Anterior cingulate cortex (tissue), 58 donors: ENCODE results near the gene ZNF425.
A peak's percentile ranks its signal among the peaks of the same experiment; 100 is the strongest.
"Not testable (repeated sequence)": the region's sequence is repeated elsewhere in the genome, so short reads cannot be mapped to it uniquely, and the experiment has no call there.

ENCODE experiments used
- DNase-seq, 58 donors: peaks; one replicate each; lab custom pipeline; 2025; lab: John Stamatoyannopoulos, UW

ZNF425 gene

DNA sequence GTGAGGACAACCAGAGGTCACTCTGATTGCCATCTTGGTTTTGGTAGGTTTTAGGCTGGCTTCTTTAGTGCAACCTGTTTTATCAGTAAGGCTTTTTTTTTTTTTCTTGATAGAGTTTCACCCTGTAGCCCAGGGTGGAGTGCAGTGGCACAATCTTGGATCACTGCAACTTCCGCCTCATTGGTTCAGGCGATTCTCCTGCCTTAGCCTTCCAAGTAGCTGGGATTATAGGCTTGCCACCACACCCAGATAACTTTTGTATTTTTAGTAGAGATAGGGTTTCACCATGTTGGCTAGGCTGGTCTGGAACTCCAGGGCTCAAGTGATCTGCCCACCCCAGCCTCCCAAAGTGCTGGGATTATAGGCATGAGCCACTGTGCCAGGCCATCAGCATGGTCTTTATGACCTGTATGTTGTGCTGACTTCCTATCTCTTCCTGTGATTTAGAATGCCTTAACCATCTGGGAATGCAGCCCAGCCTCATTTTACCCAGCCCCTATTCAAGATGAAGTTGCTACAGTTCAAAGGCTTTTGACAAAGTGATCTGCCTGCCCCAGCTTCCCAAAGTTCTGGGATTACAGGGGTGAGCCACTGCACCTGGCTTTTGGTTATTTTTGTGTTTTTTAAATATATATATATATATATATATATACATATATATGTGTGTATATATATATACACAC is 7.0 kb upstream of the ZNF425 start:
- DNase-seq: no peak

DNA sequence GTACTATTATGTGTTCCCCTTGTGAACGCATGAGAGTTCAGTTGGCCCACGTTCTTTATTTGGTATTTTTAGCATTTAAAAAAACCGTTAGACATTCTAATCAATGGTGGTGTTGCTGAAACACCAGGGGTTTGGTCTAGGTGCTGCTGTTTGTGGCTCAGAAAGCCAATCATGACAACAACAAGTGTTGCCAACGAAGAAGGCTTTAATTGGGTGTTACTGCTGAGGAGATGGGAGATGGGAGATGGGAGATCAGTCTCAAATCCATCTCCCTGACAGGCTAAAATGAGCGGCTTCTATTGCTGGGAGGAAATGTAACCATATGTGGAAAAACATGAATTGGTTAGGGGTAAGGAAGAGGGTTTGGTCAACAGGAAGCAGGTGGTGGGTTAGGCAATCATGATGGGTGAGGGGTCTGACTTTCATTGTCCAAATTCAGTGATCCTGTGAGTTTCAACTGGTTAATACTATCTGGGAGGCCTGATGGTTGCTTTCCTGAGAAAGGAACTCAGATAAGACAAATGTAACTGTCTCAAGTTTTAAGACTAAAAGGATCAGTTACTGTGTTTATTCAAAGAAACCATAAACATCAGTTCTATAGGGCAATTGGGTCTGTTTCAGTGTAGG is 4.6 kb upstream of the ZNF425 start:
- no peak for DNase-seq

DNA sequence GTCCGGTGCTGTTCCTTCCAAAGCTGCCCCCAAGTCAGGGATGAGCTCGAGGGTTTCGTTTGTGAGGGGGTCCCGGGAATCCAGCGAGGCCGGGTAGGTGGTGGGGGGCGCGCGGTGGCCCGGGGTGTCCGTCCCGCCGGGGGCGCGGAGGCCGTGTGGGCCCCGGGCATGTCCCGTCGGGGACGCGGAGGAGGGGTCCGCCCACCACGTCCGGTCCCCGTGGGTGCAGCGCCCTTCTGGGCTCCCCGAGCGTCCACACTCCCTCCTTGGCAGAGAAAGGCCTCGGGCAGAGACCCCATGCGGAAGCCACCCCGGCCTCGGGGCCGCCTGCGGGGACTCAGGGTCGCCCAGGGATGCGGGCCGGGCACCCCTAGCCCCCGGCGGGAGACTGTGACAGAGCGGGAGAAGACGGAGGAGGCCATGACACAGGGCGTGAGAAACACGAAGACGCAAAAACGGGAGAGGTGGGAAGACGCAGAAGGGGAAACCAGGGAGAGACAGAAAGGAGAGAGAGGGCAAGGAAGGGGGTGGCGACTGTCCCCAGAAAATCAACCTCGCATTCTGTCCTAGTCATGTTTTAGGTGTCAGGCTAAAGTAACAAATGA is 640 bp upstream of the ZNF425 start:
- peak in 50 of 58 donors; percentile 18 to 81 (median 62) for DNase-seq

DNA sequence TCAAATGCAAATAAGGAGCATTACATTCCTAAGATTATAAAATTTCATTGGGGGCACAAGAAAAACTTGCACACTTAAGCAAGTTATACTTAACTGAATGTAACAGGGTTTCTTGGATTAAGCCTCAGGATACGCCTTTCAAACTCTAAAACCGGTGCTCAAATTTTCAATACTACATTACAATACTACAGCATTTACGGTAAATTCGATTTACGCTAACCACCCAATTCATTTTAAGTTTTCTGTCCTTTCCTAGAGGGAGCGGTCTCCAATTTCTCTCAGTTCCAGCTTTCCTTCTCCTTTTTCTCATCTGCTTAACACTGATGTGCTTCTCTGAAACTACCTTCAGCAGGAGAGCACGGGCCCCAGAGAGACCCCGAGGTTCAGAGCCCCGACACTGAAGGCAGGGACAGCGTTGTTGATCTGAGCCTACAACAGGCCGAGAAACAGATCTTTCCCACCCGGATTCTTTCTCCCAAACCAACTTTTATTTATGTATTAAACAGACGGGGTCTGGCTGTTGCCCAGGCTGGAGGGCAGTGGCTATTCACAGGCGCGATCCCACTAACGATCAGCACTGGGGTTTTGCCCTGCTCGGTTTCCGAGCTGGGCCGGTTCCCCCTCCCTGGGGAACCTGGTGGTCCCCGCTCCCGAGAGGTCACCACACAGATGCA is 798 bp downstream of the ZNF425 start:
- DNase-seq: peak in 5 of 58 donors; percentile 3 to 37 (median 29)

DNA sequence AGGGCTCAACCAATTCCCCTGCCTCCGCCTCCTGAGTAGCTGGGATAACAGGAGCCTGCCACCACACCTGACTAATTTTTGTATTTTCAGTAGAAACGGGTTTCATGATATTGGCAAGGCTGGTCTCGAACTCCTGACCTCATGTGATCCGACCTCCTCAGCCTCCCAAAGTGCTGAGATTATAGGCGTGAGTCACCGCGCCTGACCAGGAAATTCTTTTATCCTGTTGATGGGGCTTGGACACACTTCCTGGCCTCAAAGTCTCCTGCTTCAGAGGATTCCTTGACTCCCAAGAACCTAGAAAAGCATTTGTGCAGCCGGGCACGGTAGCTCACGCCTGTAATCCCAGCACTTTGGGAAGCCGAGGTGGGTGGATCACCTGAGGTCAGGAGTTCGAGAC is 16.2 kb downstream of the ZNF425 start:
- no peak for DNase-seq

DNA sequence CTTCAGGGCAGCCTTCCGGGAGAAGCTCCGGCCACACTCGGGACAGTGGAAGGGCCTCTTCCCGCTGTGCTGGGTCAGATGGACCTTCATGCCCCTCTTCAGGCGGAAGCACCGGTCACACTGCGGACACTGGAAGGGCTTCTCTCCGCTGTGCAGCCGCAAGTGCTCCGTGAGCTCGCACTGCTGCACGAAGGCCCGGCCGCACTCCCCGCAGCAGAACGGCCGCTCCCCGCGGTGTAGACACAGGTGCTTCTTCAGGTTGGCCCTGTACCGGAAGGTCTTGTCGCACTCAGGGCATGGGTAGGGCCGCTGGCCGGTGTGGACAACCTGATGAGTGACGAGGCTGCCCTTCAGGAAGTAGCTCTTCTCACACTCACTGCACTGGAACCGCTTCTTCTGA is 21.4 kb downstream of the ZNF425 start:
- no peak for DNase-seq

DNA sequence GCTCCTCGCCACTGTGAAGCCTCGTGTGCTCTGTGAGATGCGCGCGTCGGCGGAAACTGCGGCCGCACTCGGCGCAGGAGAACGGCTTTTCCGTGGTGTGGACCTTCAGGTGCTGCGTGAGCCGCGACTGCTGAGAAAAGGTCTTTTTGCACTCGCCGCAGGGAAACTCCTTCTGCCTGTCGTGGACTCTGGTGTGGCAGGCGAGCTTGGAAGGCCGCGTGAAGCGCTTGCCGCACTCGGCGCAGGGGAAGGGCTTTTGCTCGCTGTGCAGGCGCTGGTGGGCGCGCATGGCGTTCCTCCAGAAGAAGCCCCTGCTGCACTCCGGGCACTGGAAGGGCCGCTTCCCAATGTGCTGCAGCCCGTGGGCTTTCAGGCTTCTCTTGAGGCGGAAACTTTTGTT is 21.9 kb downstream of the ZNF425 start:
- DNase-seq: no peak

DNA sequence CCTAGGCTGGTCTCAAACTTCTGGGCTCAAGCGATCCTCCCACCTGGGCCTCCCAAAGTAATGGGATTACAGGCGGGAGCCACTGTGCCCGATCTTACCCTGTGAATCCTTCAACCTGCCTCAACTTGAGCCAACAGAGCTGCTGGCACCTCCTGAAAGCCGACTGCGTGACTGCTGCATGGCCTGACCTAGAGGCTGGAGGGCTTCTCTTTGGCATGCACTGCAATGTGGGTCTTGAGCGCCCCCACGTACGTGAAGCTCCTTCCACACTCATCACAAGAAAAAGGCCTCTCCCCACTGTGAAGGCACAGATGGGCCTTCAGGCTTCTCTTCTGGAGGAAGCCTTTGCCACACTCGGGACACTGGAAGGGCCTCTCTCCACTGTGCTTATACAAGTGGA is 22.7 kb downstream of the ZNF425 start:
- DNase-seq: no peak

DNA sequence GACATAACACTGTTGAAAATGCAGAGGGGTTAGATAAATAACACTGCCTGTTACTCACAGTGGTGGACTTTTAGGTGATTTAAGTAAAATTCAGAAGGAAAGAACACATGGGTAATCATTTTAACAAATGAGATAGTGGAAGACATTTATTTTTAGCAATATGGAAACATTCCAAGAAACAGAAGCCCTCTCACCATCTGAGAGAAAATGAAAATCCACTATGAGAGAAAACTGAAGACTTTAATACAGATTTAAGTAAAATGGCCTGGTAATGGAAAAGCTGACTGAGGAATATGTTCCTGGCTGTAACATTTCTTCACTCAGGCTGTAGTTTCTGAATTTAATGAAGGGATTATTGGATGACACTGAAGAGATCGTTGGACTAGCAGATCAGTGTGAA is 23.5 kb downstream of the ZNF425 start:
- DNase-seq: no peak

DNA sequence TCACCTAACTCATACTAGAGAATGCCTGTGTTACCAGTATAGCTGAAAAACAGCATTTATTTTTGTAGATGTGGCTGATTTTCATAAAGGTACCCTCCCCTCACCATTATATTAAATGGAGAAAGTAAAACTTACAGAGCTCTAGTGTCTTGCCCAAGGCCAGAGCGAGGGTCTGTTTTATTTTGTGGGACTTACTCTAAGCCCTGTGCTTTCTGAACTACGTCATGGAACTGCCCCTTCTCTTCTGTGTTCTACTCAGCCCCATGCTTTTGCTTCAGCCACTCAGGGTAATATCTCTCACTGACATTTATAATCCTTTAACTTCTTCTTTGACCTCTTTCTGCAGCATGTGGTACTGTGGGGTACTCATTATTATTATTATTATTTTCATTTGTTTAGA is 25.3 kb downstream of the ZNF425 start:
- no peak for DNase-seq

DNA sequence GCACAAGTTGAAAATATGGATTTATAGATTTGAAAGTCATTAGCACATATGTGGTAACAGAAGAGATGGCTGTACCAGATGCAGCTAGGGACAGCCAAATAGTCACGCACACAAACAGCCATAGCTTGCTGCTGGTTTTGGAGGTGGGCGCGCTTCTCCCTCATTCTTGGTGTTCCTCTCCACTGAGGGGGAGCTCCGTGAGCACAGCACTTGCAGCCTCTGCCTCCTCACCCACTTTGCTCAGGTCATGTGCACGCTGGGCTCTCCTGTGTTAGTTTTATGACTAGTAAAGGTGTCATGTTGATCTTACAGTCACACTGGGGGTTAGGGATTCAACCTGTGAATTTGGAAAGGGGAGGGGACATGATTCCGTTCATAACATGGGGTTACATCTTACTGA is 27.1 kb downstream of the ZNF425 start:
- no peak for DNase-seq

DNA sequence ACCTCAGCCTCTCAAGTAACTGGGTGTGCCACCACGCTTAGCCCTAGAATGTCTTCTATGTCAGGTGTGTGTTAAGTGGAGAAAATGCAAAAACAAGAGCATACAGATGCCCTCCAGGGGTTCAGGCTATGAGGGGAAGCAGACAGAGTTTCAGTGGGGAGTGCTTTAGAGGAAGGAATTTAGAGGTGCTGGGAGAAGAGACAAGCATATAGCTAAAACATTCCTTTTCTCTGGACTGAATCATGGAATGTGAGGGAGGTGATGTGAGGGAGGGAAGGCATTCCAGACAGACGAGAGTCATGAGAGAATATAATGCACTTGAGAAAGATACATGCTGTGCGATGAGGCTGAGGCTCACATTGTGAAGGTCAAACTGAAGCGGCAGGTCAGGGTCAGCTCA is 29.0 kb downstream of the ZNF425 start:
- DNase-seq: no peak

DNA sequence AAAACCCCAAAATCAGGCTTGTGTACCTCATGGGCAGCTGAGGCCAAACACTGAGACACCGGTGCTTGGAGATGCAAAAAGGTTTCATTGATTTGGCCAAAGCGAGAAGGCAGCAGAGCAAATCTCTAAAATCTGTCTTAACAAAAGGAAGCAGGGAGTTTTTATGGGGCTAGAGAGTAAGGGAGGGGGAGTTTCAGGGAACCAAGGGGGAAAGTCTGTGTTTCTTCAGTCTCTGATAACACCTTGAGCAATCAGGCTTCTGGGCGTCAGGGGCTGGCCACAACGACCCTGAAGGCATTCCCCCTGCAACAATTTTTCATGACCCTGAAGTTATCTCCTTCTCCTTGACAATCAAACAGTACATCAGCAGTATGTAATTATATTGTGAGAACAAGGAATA is 32.9 kb downstream of the ZNF425 start:
- DNase-seq: no peak

DNA sequence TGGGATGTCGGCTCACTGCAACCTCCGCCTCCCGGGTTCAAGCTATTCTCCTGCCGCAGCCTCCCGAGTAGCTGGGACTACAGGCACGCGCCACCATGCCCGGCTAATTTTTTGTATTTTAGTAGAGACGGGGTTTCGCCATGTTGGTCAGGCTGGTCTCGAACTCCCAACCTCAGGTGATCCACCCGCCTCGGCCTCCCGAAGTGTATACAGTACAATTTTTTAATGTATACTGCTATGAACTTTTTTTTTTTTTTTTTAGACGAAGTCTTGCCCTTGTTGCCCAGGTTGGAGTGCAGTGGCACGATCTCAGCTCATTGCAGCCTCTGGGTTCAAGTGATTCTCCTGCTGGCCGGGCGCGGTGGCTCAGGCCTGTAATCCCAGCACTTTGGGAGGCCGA is 33.9 kb downstream of the ZNF425 start:
- not testable (repeated sequence) for DNase-seq

DNA sequence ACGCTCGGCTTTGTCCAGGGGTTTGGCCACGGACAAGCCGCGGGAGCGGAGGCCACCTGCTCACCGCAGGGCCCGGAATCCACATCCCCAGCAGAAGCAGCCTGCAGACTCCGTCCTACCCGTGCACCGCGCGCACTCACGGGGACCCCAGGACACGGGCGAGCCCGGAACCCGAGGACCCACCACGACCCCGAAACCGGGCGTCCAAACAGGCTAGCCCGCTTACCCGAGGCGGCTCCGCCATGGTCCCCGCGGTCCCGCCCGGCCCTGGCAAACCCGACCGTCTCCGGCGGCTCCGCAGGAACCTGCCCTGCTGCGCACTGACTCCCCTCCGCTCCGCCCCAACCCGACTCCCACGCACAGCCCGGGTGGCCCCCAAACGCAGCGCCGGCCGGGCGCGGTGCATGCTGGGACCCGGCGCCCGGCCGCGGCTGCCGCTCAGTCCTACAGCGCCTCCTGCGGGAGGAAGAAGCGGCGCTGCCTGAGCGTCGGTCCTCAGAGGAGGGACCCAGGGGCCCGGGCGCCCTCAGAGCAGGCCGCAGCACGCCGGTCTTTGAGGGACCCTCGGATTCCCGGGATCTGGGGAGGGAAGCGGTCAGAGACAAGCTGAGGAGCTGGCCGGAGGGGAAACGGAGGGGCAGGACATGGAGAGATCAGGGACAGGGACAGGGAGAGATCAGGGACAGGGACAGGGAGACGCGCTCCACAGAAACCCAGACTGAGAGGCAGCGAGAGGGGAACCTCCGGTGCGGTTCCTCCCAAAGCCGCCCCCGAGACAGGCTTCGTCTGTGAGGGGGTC is 35.5 kb downstream of the ZNF425 start, which contains the start of gene ZNF786:
Gene ZNF786, minus strand, starts transcription at position 322 of the 799 bp plus-strand sequence. Its CDS starts 78 bp downstream, at position 244.
- peak; percentile 11 to 90 (median 82) for DNase-seq

DNA sequence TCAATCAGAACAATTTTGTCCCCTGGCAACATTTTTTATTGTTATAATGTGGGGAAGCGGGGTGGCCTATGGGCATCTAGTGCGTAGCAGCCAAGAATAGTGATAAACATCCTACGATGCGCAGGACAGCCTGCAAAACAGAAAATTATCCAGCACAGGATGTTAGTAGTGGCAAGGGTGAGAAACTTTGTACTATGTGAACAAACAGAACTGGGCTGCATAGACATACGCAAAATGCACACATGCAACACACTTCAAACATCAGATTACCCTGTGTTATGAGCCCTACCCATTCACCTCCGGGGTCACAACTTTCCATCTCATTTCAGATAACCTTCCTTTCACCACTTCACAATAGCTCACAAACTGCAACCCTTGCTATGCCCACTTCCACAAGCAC is 38.7 kb downstream of the ZNF425 start:
- DNase-seq: no peak

DNA sequence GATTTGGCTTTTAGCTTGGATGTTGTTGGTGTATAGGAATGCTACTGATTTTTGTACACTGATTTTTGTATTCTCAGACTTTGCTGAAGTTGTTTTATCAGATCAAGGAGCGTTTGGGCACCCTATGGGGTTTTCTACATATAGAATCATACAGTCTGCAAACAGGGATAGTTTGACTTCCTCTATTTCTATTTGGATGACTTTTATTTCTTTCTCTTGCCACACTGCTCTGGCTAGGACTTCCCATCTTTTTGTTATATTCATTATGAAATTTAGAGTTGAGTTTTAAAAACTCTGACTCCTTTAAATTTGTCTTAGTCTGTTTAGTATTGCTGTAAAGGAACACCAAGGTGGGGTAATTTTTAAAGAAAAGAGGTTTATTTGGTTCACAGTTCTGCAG is 40.3 kb downstream of the ZNF425 start:
- no peak for DNase-seq

DNA sequence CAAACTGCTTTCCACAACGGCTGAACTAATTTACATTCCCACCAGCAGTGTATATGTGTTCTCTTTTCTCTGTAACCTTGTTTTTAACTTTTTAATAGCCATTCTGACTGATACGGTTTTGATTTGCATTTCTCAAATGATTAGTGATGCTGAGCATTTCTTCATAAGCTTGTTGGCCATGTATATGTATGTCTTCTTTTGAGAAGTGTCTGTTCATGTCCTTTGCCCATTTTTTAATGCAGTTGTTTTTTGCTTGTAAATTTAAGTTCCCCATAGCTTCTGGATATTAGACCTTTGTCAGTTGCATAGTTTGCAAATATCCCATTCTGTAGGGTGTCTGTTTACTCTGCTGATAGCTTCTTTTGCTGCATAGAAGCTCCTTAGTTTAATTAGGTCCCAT is 41.7 kb downstream of the ZNF425 start:
- DNase-seq: no peak

DNA sequence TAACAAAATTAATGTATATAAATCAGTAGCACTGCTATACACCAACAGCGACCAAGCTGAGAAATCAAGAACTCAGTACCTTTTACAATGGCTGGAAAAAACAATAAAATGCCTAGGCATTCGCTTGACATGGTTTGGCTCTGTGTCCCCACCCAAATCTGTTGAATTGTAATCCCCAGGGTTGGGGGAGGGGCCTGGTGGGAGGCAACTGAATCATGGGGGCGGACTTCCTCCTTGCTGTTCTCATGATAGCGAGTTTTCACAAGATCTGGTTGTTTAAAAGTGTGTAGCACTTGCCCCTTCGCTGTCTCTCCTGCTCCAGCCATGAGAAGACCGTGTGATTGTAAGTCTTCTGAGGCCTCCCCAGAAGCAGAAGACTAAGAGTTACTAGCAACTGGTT is 44.2 kb downstream of the ZNF425 start:
- no peak for DNase-seq

DNA sequence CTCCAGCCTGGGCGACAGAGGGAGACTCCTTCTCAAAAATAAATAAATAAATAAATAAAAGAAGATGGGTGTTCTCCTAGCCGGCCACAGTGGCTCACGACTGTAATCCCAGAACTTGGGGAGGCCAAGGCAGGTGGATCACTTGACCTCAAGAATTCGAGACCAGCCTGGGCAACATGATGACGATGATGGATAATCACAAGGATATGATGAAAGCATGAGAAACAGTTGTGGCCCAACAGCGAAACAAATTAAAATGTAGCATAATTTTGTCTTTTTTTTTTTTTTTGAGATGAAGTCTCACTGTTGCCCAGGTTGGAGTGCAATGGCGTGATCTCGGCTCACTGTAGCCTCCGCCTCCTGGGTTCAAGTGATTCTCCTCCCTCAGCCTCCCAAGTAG is 48.5 kb downstream of the ZNF425 start:
- DNase-seq: no peak

DNA sequence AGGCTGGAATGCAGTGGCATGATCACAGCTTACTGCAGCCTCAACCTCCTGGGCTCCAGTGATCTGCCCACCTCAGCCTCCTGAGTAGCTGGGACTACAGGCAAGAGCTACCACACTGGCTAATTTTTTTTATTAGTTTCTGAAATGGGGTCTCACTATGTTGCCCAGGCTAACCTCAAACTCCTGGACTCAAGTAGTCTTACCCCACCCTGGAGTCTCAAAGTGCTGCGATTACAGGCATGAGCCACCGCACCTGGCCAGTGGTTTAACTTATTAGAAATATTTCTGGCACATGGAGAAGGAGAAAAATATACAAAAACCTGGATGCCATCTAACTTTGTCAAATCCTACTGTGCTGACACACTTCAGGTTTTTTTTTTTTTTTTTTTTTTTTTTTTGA is 50.8 kb downstream of the ZNF425 start:
- no peak for DNase-seq
